ENCODE results near the gene ZNF417.

- TF ChIP-seq CTCF (IDR thresholded peaks at IDR 0.05; ENCODE audit: poor library complexity, severe bottlenecking), result no peak
- no peak for TF ChIP-seq EZH2 (IDR thresholded peaks at IDR 0.05; ENCODE audit: borderline replicate concordance, insufficient read depth, low read length, poor library complexity, severe bottlenecking)
- no peak for TF ChIP-seq POLR2AphosphoS5 (IDR thresholded peaks at IDR 0.05)
Observed at GRCh38 chr19:57870225-57870624, 46.2 kb downstream of the ZNF417 start.
